ENCODE data around the gene PDZK1IP1. TPM values are rescaled to one million over a fixed set of nuclear protein-coding genes. Genes with fewer than 3 reads are reported as not detected.

Gene PDZK1IP1
- polyA plus RNA-seq, 1 donor (not counting 4 experiments of a cell fraction or from before 2014, with no cell fraction given) = 1.5 TPM

- no peaks in the 10 kb centered on the region for H3K4me1 ChIP-seq (ENCODE audit: control insufficient read depth, extremely low read depth, insufficient read depth, low read length)
- dilution Hi-C loops (cut with MboI; ENCODE audit: extremely low pct_ligation_motif_present, low sequenced_read_pairs) = no loop called here
- H3K4me3 ChIP-seq (ENCODE audit: control insufficient read depth in 2 of 3, extremely low read depth in 1 of 3, insufficient read depth in 2 of 3, low read depth in 1 of 3, low read length in 3 of 3) = no peak overlapping the region
- H3K79me2 ChIP-seq (ENCODE audit: control insufficient read depth, insufficient read depth, low read length) = no peaks in the 10 kb centered on the region
- H3K9me1 ChIP-seq (ENCODE audit: control insufficient read depth, extremely low read depth, insufficient read depth, low read length) = no peaks in the 10 kb centered on the region
- no peak overlapping the region for H3K9ac ChIP-seq (ENCODE audit: control insufficient read depth, extremely low read depth, insufficient read depth, low read length)
- H3K9me3 ChIP-seq (ENCODE audit: control insufficient read depth, low read depth, low read length) = no peaks in the 10 kb centered on the region
- FAIRE-seq (no peak), DNase-seq (ENCODE audit: low read depth, low spot score) (no peak)
- no peaks in the 10 kb centered on the region for H4K20me1 ChIP-seq (ENCODE audit: control insufficient read depth, extremely low read depth, insufficient read depth, low read length)
- no peak overlapping the region for H2AFZ ChIP-seq (ENCODE audit: control insufficient read depth, low read length)
- no peak overlapping the region for H3K4me2 ChIP-seq (ENCODE audit: control insufficient read depth, extremely low read depth, insufficient read depth, low read depth, low read length)
- H3K36me3 ChIP-seq (ENCODE audit: control insufficient read depth in 2 of 2, extremely low read depth in 1 of 2, insufficient read depth in 2 of 2, low read length in 2 of 2) = no peaks in the 10 kb centered on the region
- H3K27me3 ChIP-seq (ENCODE audit: control insufficient read depth, extremely low read depth, insufficient read depth, low read length) = peaks cover 67% of the 10 kb centered on the region
- no peak overlapping the region for H3K27ac ChIP-seq (ENCODE audit: control insufficient read depth, insufficient read depth, low read length)
- TF ChIP-seq EZH2 (IDR thresholded peaks at IDR 0.05; ENCODE audit: low read length) = no peak
- no peak for TF ChIP-seq CTCF (optimal IDR thresholded peaks at IDR 0.05 in 1 of 3, IDR thresholded peaks at IDR 0.05 in 1 of 3, conservative IDR thresholded peaks at IDR 0.05 in 1 of 3; ENCODE audit: extremely low read depth in 1 of 3, insufficient read depth in 2 of 3, low read length in 3 of 3)
Measured at GRCh38 chr1:47223921-47224675, 34.3 kb upstream of the PDZK1IP1 start.

- no peak overlapping the region for H3K4me2 ChIP-seq (ENCODE audit: control insufficient read depth, extremely low read depth, insufficient read depth, low read depth, low read length)
- no peak for FAIRE-seq
- TF ChIP-seq EZH2 (IDR thresholded peaks at IDR 0.05; ENCODE audit: low read length) = no peak
- TF ChIP-seq CTCF (optimal IDR thresholded peaks at IDR 0.05 in 1 of 3, IDR thresholded peaks at IDR 0.05 in 1 of 3, conservative IDR thresholded peaks at IDR 0.05 in 1 of 3; ENCODE audit: extremely low read depth in 1 of 3, insufficient read depth in 2 of 3, low read length in 3 of 3) = no peak
- no peaks in the 10 kb centered on the region for H4K20me1 ChIP-seq (ENCODE audit: control insufficient read depth, extremely low read depth, insufficient read depth, low read length)
- no peak overlapping the region for H3K27ac ChIP-seq (ENCODE audit: control insufficient read depth, insufficient read depth, low read length)
- H3K4me1 ChIP-seq (ENCODE audit: control insufficient read depth, extremely low read depth, insufficient read depth, low read length) = no peaks in the 10 kb centered on the region
- H3K9me3 ChIP-seq (ENCODE audit: control insufficient read depth, low read depth, low read length) = no peaks in the 10 kb centered on the region
- H3K9ac ChIP-seq (ENCODE audit: control insufficient read depth, extremely low read depth, insufficient read depth, low read length) = no peak overlapping the region
- DNase-seq (ENCODE audit: low read depth, low spot score) = no peak
- no peak overlapping the region for H2AFZ ChIP-seq (ENCODE audit: control insufficient read depth, low read length)
- no peaks in the 10 kb centered on the region for H3K9me1 ChIP-seq (ENCODE audit: control insufficient read depth, extremely low read depth, insufficient read depth, low read length)
- dilution Hi-C loops (cut with MboI; ENCODE audit: extremely low pct_ligation_motif_present, low sequenced_read_pairs) = no loop called here
- no peaks in the 10 kb centered on the region for H3K36me3 ChIP-seq (ENCODE audit: control insufficient read depth in 2 of 2, extremely low read depth in 1 of 2, insufficient read depth in 2 of 2, low read length in 2 of 2)
- H3K79me2 ChIP-seq (ENCODE audit: control insufficient read depth, insufficient read depth, low read length) = no peaks in the 10 kb centered on the region
- no peak overlapping the region for H3K4me3 ChIP-seq (ENCODE audit: control insufficient read depth in 2 of 3, extremely low read depth in 1 of 3, insufficient read depth in 2 of 3, low read depth in 1 of 3, low read length in 3 of 3)
- peaks cover 60% of the 10 kb centered on the region for H3K27me3 ChIP-seq (ENCODE audit: control insufficient read depth, extremely low read depth, insufficient read depth, low read length)
Measured at GRCh38 chr1:47223174-47223920, 33.5 kb upstream of the PDZK1IP1 start.
